Measurements from ENCODE around the gene LSM6. TPM values are rescaled to one million over a fixed set of nuclear protein-coding genes. Genes with fewer than 3 reads are reported as not detected.

LSM6 gene
- total RNA-seq, 2 experiments from 2014 or later: 62.3 to 123 TPM

DNA sequence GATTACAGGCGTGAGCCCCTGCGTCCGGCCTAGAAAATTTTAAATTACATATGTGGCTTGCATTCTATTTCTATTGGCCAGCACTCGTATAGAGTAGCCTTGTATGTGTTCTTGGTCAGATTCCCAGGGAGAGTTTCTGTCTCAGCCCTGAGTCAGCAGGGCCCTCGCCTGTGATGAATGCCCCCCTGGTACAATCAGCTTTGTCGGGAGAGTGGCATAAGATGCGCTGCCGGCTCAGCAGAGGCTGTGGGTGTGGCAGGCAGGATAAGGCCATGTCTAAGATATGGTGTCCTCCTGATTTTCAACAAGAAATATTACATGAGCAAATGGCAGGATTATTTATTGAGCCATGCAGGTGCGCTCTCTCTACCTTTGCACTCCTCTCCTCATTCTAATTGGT is 37.3 kb downstream of the LSM6 start:
- ChIA-PET POLR2A (interaction anchor here (1.2 kb wide), 2 partner anchors 8 to 18 kb away, joined by 3 to 6 read pairs; no protein-coding TSS in a partner anchor), CTCF (ENCODE audit: unreplicated experiment) (no interaction called here)
- Histone ChIP-seq H4K20me1 (ENCODE audit: insufficient read depth, low read length) (no peaks in the 10 kb centered on the region), H3K4me2 (ENCODE audit: low read length) (no peak overlapping the region), H3K36me3 (ENCODE audit: insufficient read depth, low read length) (no peaks in the 10 kb centered on the region), H3K4me1 (ENCODE audit: insufficient read depth, low read length, poor library complexity, severe bottlenecking) (no peaks in the 10 kb centered on the region), H3K9me2 (ENCODE audit: insufficient read depth, low read length) (no peaks in the 10 kb centered on the region), H2AFZ (ENCODE audit: low read length) (no peak overlapping the region), H3K27ac (ENCODE audit: low read depth, low read length, poor library complexity, severe bottlenecking) (no peak overlapping the region), H3K79me2 (ENCODE audit: insufficient read depth, low read depth, low read length) (no peaks in the 10 kb centered on the region), H3K4me3 (ENCODE audit: low read depth, low read length, poor library complexity, severe bottlenecking) (no peak overlapping the region), H3K9me3 (ENCODE audit: low read length) (no peaks in the 10 kb centered on the region)
- TF ChIP-seq EZH2phosphoT487 (IDR thresholded peaks at IDR 0.05; ENCODE audit: borderline replicate concordance, low read depth, low read length): no peak
- no peak for TF ChIP-seq CTCF (conservative IDR thresholded peaks at IDR 0.05; ENCODE audit: low read length)
- DNase-seq (ENCODE audit: low spot score): no peak
- intact Hi-C loops (cut with micrococcal nuclease; ENCODE audit: unreplicated experiment): no loop called here
- no TSS peak for BruUV-seq (replicated peaks)

- Histone ChIP-seq H3K27ac (ENCODE audit: low read depth, low read length, poor library complexity, severe bottlenecking) (no peak within 1 kb of the TSS), H3K79me2 (ENCODE audit: insufficient read depth, low read depth, low read length) (no peaks in the 10 kb centered on the region), H3K9me2 (ENCODE audit: insufficient read depth, low read length) (no peaks in the 10 kb centered on the region), H4K20me1 (ENCODE audit: insufficient read depth, low read length) (no peaks in the 10 kb centered on the region), H3K4me2 (ENCODE audit: low read length) (no peak within 1 kb of the TSS), H3K9me3 (ENCODE audit: low read length) (no peaks in the 10 kb centered on the region), H2AFZ (ENCODE audit: low read length) (no peak within 1 kb of the TSS), H3K36me3 (ENCODE audit: insufficient read depth, low read length) (no peaks in the 10 kb centered on the region), H3K4me1 (ENCODE audit: insufficient read depth, low read length, poor library complexity, severe bottlenecking) (no peaks in the 10 kb centered on the region), H3K4me3 (ENCODE audit: low read depth, low read length, poor library complexity, severe bottlenecking) (no peak within 1 kb of the TSS)
- intact Hi-C loops (cut with micrococcal nuclease; ENCODE audit: unreplicated experiment): no loop called here
- ChIA-PET CTCF (ENCODE audit: unreplicated experiment) (interaction anchor here (0.6 kb wide), 1 partner anchor 72 kb away, joined by 4 read pairs; no protein-coding TSS in a partner anchor), POLR2A (interaction anchor here (0.6 to 1.2 kb wide), 4 partner anchors 9 to 272 kb away, joined by 3 to 4 read pairs (median 3); no protein-coding TSS in a partner anchor)
- BruUV-seq (replicated peaks): no TSS peak
- DNase-seq (ENCODE audit: low spot score): no peak
- TF ChIP-seq EZH2phosphoT487 (IDR thresholded peaks at IDR 0.05; ENCODE audit: borderline replicate concordance, low read depth, low read length): no peak
- no peak for TF ChIP-seq CTCF (conservative IDR thresholded peaks at IDR 0.05; ENCODE audit: low read length)
Observed at GRCh38 chr4:146214238-146214637, 38.7 kb downstream of the LSM6 start, which contains the start of gene REELD1. Gene REELD1 (plus strand): TSS chr4:146214538. CDS start chr4:146216953, 2,415 bp downstream.

GRCh38 chr4:146222313-146222712 is 46.8 kb downstream of the LSM6 start:
- intact Hi-C loops (cut with micrococcal nuclease; ENCODE audit: unreplicated experiment): no loop called here
- DNase-seq (ENCODE audit: low spot score): no peak
- POLR2A ChIA-PET: interaction anchor here (0.7 kb wide), 1 partner anchor 7 kb away, joined by 3 read pairs; no protein-coding TSS in a partner anchor
- TF ChIP-seq EZH2phosphoT487 (IDR thresholded peaks at IDR 0.05; ENCODE audit: borderline replicate concordance, low read depth, low read length) (no peak), CTCF (conservative IDR thresholded peaks at IDR 0.05; ENCODE audit: low read length) (no peak)
- peaks cover 6% of the 10 kb centered on the region for H3K4me1 ChIP-seq (ENCODE audit: insufficient read depth, low read length, poor library complexity, severe bottlenecking)
- no peak overlapping the region for H3K27ac ChIP-seq (ENCODE audit: low read depth, low read length, poor library complexity, severe bottlenecking)
- no peaks in the 10 kb centered on the region for H3K79me2 ChIP-seq (ENCODE audit: insufficient read depth, low read depth, low read length)
- CTCF ChIA-PET (ENCODE audit: unreplicated experiment): interaction anchor here (0.6 kb wide), 1 partner anchor 702 kb away, joined by 3 read pairs; no protein-coding TSS in a partner anchor
- no peaks in the 10 kb centered on the region for H3K9me2 ChIP-seq (ENCODE audit: insufficient read depth, low read length)
- no peaks in the 10 kb centered on the region for H3K36me3 ChIP-seq (ENCODE audit: insufficient read depth, low read length)
- no peak overlapping the region for H3K4me3 ChIP-seq (ENCODE audit: low read depth, low read length, poor library complexity, severe bottlenecking)
- no peak overlapping the region for H3K4me2 ChIP-seq (ENCODE audit: low read length)
- H4K20me1 ChIP-seq (ENCODE audit: insufficient read depth, low read length): no peaks in the 10 kb centered on the region
- no TSS peak for BruUV-seq (replicated peaks)
- H3K9me3 ChIP-seq (ENCODE audit: low read length): no peaks in the 10 kb centered on the region
- no peak overlapping the region for H2AFZ ChIP-seq (ENCODE audit: low read length)
